Nephron progenitor cell (in vitro differentiated cells): ENCODE data around the gene NR2F1-AS1.
"Not testable (repeated sequence)": the region's sequence is repeated elsewhere in the genome, so short reads cannot be mapped to it uniquely, and the experiment has no call there.

Experiments
- DNase-seq: peaks from one replicate; pipeline ENCODE4 v3.0.0; 2021
- H3K27ac Mint-ChIP-seq: 2 replicates; pipeline ENCODE4 v1.8.0; 2021; ENCODE audit warnings: mild to moderate bottlenecking, moderate library complexity, mixed read lengths
- H3K27me3 Mint-ChIP-seq: 2 replicates; pipeline ENCODE4 v1.8.0; 2021; ENCODE audit warnings: mild to moderate bottlenecking, low read depth, mixed read lengths; ENCODE audit not compliant: poor library complexity
- H3K36me3 Mint-ChIP-seq: 2 replicates; pipeline ENCODE4 v1.8.0; 2021; ENCODE audit warnings: low read depth, mixed read lengths
- H3K4me1 Mint-ChIP-seq: 2 replicates; pipeline ENCODE4 v1.8.0; 2021; ENCODE audit warnings: mixed read lengths
- H3K4me3 Mint-ChIP-seq: 2 replicates; pipeline ENCODE4 v1.8.0; 2021; ENCODE audit warnings: mild to moderate bottlenecking, moderate library complexity, mixed read lengths
- H3K9me3 Mint-ChIP-seq: 2 replicates; pipeline ENCODE4 v1.8.0; 2021; ENCODE audit warnings: mild to moderate bottlenecking, moderate library complexity, mixed read lengths
- CTCF ChIP-seq: fragments of 200-600 bp; sonication (generic); IDR thresholded peaks from 2 replicates; pipeline ENCODE4 v1.5.0; 2021; ENCODE audit warnings: antibody characterized with exemption

NR2F1-AS1 gene

GRCh38 chr5:93394301-93394700 is 186.7 kb downstream of the NR2F1-AS1 start:
- Mint-ChIP-seq H3K27me3 (peaks cover 7% of the 10 kb centered on the region), H3K4me1 (no peaks in the 10 kb centered on the region), H3K27ac (no peak overlapping the region), H3K4me3 (no peak overlapping the region), H3K36me3 (peaks cover 50% of the 10 kb centered on the region), H3K9me3 (peaks cover 71% of the 10 kb centered on the region)
- DNase-seq, result no peak
- TF ChIP-seq CTCF, result no peak

- not testable (repeated sequence) for H3K27me3 Mint-ChIP-seq, H3K4me3 Mint-ChIP-seq, H3K4me1 Mint-ChIP-seq, H3K27ac Mint-ChIP-seq, DNase-seq
- peaks cover 39% of the 10 kb centered on the region for H3K36me3 Mint-ChIP-seq
- peaks cover 63% of the 10 kb centered on the region for H3K9me3 Mint-ChIP-seq
These were observed 189.8 kb downstream of the NR2F1-AS1 start for GRCh38 chr5:93391169-93391568.

- no peak for TF ChIP-seq CTCF
- DNase-seq, result no peak
- H3K27me3 Mint-ChIP-seq, result peaks cover 5% of the 10 kb centered on the region
- peaks cover 48% of the 10 kb centered on the region for H3K4me1 Mint-ChIP-seq
- no peak overlapping the region for H3K4me3 Mint-ChIP-seq
- peaks cover 8% of the 10 kb centered on the region for H3K36me3 Mint-ChIP-seq
- H3K27ac Mint-ChIP-seq, result no peak overlapping the region
- peaks cover 22% of the 10 kb centered on the region for H3K9me3 Mint-ChIP-seq
These were observed 195.4 kb downstream of the NR2F1-AS1 start for GRCh38 chr5:93385655-93386054.

- Mint-ChIP-seq H3K4me1 (peaks cover 48% of the 10 kb centered on the region), H3K4me3 (no peak overlapping the region), H3K36me3 (peaks cover 1% of the 10 kb centered on the region), H3K27ac (no peak overlapping the region), H3K27me3 (peaks cover 5% of the 10 kb centered on the region), H3K9me3 (peaks cover 22% of the 10 kb centered on the region)
- no peak for TF ChIP-seq CTCF
- DNase-seq, result no peak
These were observed 196.0 kb downstream of the NR2F1-AS1 start for GRCh38 chr5:93384995-93385394.

- H3K36me3 Mint-ChIP-seq, result no peaks in the 10 kb centered on the region
- no peak overlapping the region for H3K4me3 Mint-ChIP-seq
- no peak for TF ChIP-seq CTCF
- no peak for DNase-seq
- H3K27me3 Mint-ChIP-seq, result peaks cover 11% of the 10 kb centered on the region
- H3K4me1 Mint-ChIP-seq, result peaks cover 53% of the 10 kb centered on the region
- peaks cover 12% of the 10 kb centered on the region for H3K9me3 Mint-ChIP-seq
- H3K27ac Mint-ChIP-seq, result no peak overlapping the region
These were observed 197.0 kb downstream of the NR2F1-AS1 start for GRCh38 chr5:93384026-93384425.

- no peak for TF ChIP-seq CTCF
- H3K4me3 Mint-ChIP-seq, result no peak overlapping the region
These were observed 198.7 kb downstream of the NR2F1-AS1 start for GRCh38 chr5:93382188-93382825.

More at GRCh38 chr5:93382188-93382825, 198.7 kb downstream of the NR2F1-AS1 start:
- peaks cover 17% of the 10 kb centered on the region for H3K27me3 Mint-ChIP-seq
- H3K4me1 Mint-ChIP-seq, result peaks cover 55% of the 10 kb centered on the region
- no peaks in the 10 kb centered on the region for H3K36me3 Mint-ChIP-seq
- peaks cover 8% of the 10 kb centered on the region for H3K9me3 Mint-ChIP-seq
- DNase-seq, result no peak
- peak overlapping the region; percentile 91 for H3K27ac Mint-ChIP-seq
